ENCODE data around the gene TMEM205. TPM values are rescaled to one million over a fixed set of nuclear protein-coding genes. Genes with fewer than 3 reads are reported as not detected.
A peak's percentile ranks its signal among the peaks of the same experiment; 100 is the strongest.

Gene TMEM205
- total RNA-seq (2022), result 93.1 and 96.6 TPM in 2 replicates
- Bru-seq, nascent RNA, result percentile 78 among the genes with signal in this experiment
- BruChase-seq, experiment 1, labeled RNA remaining after a 6-hour chase, result percentile 92 among the genes with signal in this experiment
- BruChase-seq, experiment 2, labeled RNA remaining after a 2-hour chase, result percentile 82 among the genes with signal in this experiment
- long read RNA-seq, transcript TMEM205-205 (4 exons, 677 nt), result minor isoform, 13 of 179 reads
- long read RNA-seq, transcript TMEM205-216 (4 exons, 792 nt), result major isoform, 94 of 179 reads
- long read RNA-seq, transcript TMEM205-203 (2 exons, 1,147 nt), result minor isoform, 8 of 179 reads
- long read RNA-seq, transcript TMEM205-210 (4 exons, 840 nt), result minor isoform, 31 of 179 reads
- long read RNA-seq, partial matches to known transcripts, result 0 of 179 reads
- long read RNA-seq, other reads (novel, unspliced or antisense), result 19 of 179 reads

- CTCF ChIA-PET, result interaction anchor here (0.6 to 1.2 kb wide), 6 partner anchors 24 to 491 kb away, joined by 3 to 6 read pairs (median 4); no protein-coding TSS in a partner anchor
- Mint-ChIP-seq H3K4me1 (ENCODE audit: insufficient read depth, unreplicated experiment) (peaks cover 30% of the 10 kb centered on the region), H3K27ac (ENCODE audit: low read depth, unreplicated experiment) (peak within 1 kb of the TSS; percentile 98), H3K36me3 (ENCODE audit: insufficient read depth, unreplicated experiment) (peaks cover 5% of the 10 kb centered on the region), H3K9me3 (ENCODE audit: unreplicated experiment) (no peaks in the 10 kb centered on the region), H3K4me3 (ENCODE audit: unreplicated experiment) (peak within 1 kb of the TSS; percentile 96), H3K27me3 (ENCODE audit: insufficient read depth, unreplicated experiment) (no peaks in the 10 kb centered on the region)
- peak; percentile 100 for DNase-seq (ENCODE audit: unreplicated experiment)
- TF ChIP-seq, protein P1, sequence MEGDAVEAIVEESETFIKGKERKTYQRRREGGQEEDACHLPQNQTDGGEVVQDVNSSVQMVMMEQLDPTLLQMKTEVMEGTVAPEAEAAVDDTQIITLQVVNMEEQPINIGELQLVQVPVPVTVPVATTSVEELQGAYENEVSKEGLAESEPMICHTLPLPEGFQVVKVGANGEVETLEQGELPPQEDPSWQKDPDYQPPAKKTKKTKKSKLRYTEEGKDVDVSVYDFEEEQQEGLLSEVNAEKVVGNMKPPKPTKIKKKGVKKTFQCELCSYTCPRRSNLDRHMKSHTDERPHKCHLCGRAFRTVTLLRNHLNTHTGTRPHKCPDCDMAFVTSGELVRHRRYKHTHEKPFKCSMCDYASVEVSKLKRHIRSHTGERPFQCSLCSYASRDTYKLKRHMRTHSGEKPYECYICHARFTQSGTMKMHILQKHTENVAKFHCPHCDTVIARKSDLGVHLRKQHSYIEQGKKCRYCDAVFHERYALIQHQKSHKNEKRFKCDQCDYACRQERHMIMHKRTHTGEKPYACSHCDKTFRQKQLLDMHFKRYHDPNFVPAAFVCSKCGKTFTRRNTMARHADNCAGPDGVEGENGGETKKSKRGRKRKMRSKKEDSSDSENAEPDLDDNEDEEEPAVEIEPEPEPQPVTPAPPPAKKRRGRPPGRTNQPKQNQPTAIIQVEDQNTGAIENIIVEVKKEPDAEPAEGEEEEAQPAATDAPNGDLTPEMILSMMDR (IDR thresholded peaks at IDR 0.05; ENCODE audit: unreplicated experiment), result no peak
- POLR2A ChIA-PET, result interaction anchor here (0.6 to 5.1 kb wide), 21 partner anchors 7 to 339 kb away, joined by 3 to 88 read pairs (median 5); partner anchors contain the start of genes KANK2, LDLR, ODAD3 and PRKCSH
- no TSS peak for BruUV-seq (replicated peaks)
- intact Hi-C loops (cut with micrococcal nuclease), result loop anchor here (2.0 kb wide), 1 partner anchor 28 kb away; the partner anchor contains the start of gene SWSAP1
Measured at GRCh38 chr19:11346104-11346940, at the start of gene TMEM205, which contains the start of gene CCDC159. Gene TMEM205 (minus strand): TSS chr19:11346268. CDS start chr19:11345619, 649 bp downstream. Gene CCDC159 (plus strand): TSS chr19:11346519. CDS start chr19:11346607, 88 bp downstream.

- DNase-seq (ENCODE audit: unreplicated experiment), result no peak
- Mint-ChIP-seq H3K27ac (ENCODE audit: low read depth, unreplicated experiment) (no peak overlapping the region), H3K4me1 (ENCODE audit: insufficient read depth, unreplicated experiment) (no peaks in the 10 kb centered on the region), H3K4me3 (ENCODE audit: unreplicated experiment) (no peak overlapping the region), H3K27me3 (ENCODE audit: insufficient read depth, unreplicated experiment) (no peaks in the 10 kb centered on the region), H3K9me3 (ENCODE audit: unreplicated experiment) (no peaks in the 10 kb centered on the region), H3K36me3 (ENCODE audit: insufficient read depth, unreplicated experiment) (no peaks in the 10 kb centered on the region)
- no TSS peak for BruUV-seq (replicated peaks)
- TF ChIP-seq, protein P1 (IDR thresholded peaks at IDR 0.05; ENCODE audit: unreplicated experiment), result no peak
- CTCF ChIA-PET, result interaction anchor here (0.6 to 2.0 kb wide), 7 partner anchors 8 to 116 kb away, joined by 3 to 9 read pairs (median 4); no protein-coding TSS in a partner anchor
- POLR2A ChIA-PET, result interaction anchor here (0.9 kb wide), 1 partner anchor 17 kb away, joined by 3 read pairs; the partner anchor contains the start of gene SWSAP1
- intact Hi-C loops (cut with micrococcal nuclease), result no loop called here
Measured at GRCh38 chr19:11390933-11391680, 45.0 kb upstream of the TMEM205 start.

GRCh38 chr19:11390359-11390758 lies 44.3 kb upstream of the TMEM205 start:
- no peak overlapping the region for H3K27ac Mint-ChIP-seq (ENCODE audit: low read depth, unreplicated experiment)
- CTCF ChIA-PET, result interaction anchor here (2.0 kb wide), 1 partner anchor 13 kb away, joined by 6 read pairs; no protein-coding TSS in a partner anchor
- no peaks in the 10 kb centered on the region for H3K27me3 Mint-ChIP-seq (ENCODE audit: insufficient read depth, unreplicated experiment)
- no peaks in the 10 kb centered on the region for H3K36me3 Mint-ChIP-seq (ENCODE audit: insufficient read depth, unreplicated experiment)
- H3K4me1 Mint-ChIP-seq (ENCODE audit: insufficient read depth, unreplicated experiment), result no peaks in the 10 kb centered on the region
- POLR2A ChIA-PET, result no interaction called here
- H3K9me3 Mint-ChIP-seq (ENCODE audit: unreplicated experiment), result no peaks in the 10 kb centered on the region
- no peak for DNase-seq (ENCODE audit: unreplicated experiment)
- intact Hi-C loops (cut with micrococcal nuclease), result no loop called here
- no peak overlapping the region for H3K4me3 Mint-ChIP-seq (ENCODE audit: unreplicated experiment)
- BruUV-seq (replicated peaks), result no TSS peak
- TF ChIP-seq, protein P1 (IDR thresholded peaks at IDR 0.05; ENCODE audit: unreplicated experiment), result no peak

All from MCF 10A (cell line).